HL-60 (cell line): Measurements from ENCODE around the gene SNW1.
A peak's percentile ranks its signal among the peaks of the same experiment; 100 is the strongest.

Experiments
- DNase-seq, 2 experiments: peaks; one replicate each; pipeline ENCODE4 v3.0.0-alpha.2; 2010 to 2020; ENCODE audit warnings: low read depth in 1 of 2, low spot score in 1 of 2
- H3K27ac ChIP-seq: fragments of 250-450 bp; sonication (Bioruptor Pico); replicated peaks from 2 replicates; pipeline ENCODE4 v1.5.1; 2020; ENCODE audit warnings: mild to moderate bottlenecking, moderate library complexity
- H3K27me3 ChIP-seq: fragments of 250-450 bp; sonication (Bioruptor Pico); 2 replicates; pipeline ENCODE4 v1.5.1; 2021; ENCODE audit warnings: mild to moderate bottlenecking, moderate library complexity; ENCODE audit not compliant: insufficient read depth, poor library complexity, severe bottlenecking
- H3K4me3 ChIP-seq: replicated peaks from 2 replicates; pipeline ENCODE4 v1.5.1; 2011; ENCODE audit warnings: mild to moderate bottlenecking, control low read depth, low read length; ENCODE audit not compliant: insufficient read depth
- GABPA ChIP-seq: IDR thresholded peaks from 2 replicates; pipeline ENCODE4 v1.6.1; 2012; ENCODE audit warnings: low read depth
- POLR2AphosphoS5 ChIP-seq: IDR thresholded peaks from 2 replicates; pipeline ENCODE4 v1.6.1; 2012; ENCODE audit warnings: low read depth
- SPI1 ChIP-seq: IDR thresholded peaks from 2 replicates; pipeline ENCODE4 v1.6.1; 2012; ENCODE audit warnings: low read depth, mild to moderate bottlenecking, borderline replicate concordance
- TF ChIP-seq, protein P1 (sequence below): IDR thresholded peaks from one replicate; pipeline ENCODE4 v1.5.1; 2011; ENCODE audit warnings: low read length, control low read depth, inconsistent platforms; ENCODE audit not compliant: insufficient read depth
- TF ChIP-seq, protein P2 (sequence below): IDR thresholded peaks from 2 replicates; pipeline ENCODE4 v1.6.1; 2012; ENCODE audit warnings: low read depth; ENCODE audit not compliant: insufficient replicate concordance

The SNW1 gene

DNA sequence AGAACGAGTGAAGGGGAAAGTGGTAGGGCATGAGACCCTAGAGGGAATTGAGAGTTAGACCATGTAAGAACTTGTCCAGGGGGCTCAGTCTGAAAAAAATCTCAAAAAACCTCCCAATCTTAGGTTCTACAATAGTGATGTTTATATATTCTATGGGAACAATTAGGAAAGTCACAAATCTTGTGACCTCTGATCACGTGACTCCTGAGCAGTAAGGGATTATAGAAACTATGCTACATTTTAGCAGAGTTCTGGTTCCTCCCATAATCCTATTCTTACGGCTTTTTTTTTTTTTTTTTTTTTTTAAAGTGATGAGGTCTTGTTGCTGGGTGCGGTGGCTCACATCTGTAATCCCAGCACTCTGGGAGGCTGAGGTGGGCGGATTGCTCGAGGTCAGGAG lies 44.8 kb upstream of the SNW1 start:
- TF ChIP-seq, protein P1, sequence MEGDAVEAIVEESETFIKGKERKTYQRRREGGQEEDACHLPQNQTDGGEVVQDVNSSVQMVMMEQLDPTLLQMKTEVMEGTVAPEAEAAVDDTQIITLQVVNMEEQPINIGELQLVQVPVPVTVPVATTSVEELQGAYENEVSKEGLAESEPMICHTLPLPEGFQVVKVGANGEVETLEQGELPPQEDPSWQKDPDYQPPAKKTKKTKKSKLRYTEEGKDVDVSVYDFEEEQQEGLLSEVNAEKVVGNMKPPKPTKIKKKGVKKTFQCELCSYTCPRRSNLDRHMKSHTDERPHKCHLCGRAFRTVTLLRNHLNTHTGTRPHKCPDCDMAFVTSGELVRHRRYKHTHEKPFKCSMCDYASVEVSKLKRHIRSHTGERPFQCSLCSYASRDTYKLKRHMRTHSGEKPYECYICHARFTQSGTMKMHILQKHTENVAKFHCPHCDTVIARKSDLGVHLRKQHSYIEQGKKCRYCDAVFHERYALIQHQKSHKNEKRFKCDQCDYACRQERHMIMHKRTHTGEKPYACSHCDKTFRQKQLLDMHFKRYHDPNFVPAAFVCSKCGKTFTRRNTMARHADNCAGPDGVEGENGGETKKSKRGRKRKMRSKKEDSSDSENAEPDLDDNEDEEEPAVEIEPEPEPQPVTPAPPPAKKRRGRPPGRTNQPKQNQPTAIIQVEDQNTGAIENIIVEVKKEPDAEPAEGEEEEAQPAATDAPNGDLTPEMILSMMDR, result no peak
- TF ChIP-seq SPI1, result no peak
- TF ChIP-seq GABPA, result no peak
- no peak for TF ChIP-seq POLR2AphosphoS5
- TF ChIP-seq, protein P2, sequence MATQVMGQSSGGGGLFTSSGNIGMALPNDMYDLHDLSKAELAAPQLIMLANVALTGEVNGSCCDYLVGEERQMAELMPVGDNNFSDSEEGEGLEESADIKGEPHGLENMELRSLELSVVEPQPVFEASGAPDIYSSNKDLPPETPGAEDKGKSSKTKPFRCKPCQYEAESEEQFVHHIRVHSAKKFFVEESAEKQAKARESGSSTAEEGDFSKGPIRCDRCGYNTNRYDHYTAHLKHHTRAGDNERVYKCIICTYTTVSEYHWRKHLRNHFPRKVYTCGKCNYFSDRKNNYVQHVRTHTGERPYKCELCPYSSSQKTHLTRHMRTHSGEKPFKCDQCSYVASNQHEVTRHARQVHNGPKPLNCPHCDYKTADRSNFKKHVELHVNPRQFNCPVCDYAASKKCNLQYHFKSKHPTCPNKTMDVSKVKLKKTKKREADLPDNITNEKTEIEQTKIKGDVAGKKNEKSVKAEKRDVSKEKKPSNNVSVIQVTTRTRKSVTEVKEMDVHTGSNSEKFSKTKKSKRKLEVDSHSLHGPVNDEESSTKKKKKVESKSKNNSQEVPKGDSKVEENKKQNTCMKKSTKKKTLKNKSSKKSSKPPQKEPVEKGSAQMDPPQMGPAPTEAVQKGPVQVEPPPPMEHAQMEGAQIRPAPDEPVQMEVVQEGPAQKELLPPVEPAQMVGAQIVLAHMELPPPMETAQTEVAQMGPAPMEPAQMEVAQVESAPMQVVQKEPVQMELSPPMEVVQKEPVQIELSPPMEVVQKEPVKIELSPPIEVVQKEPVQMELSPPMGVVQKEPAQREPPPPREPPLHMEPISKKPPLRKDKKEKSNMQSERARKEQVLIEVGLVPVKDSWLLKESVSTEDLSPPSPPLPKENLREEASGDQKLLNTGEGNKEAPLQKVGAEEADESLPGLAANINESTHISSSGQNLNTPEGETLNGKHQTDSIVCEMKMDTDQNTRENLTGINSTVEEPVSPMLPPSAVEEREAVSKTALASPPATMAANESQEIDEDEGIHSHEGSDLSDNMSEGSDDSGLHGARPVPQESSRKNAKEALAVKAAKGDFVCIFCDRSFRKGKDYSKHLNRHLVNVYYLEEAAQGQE, result no peak
- no peak for DNase-seq
- Histone ChIP-seq H3K4me3 (no peak overlapping the region), H3K27me3 (no peaks in the 10 kb centered on the region), H3K27ac (no peak overlapping the region)

DNA sequence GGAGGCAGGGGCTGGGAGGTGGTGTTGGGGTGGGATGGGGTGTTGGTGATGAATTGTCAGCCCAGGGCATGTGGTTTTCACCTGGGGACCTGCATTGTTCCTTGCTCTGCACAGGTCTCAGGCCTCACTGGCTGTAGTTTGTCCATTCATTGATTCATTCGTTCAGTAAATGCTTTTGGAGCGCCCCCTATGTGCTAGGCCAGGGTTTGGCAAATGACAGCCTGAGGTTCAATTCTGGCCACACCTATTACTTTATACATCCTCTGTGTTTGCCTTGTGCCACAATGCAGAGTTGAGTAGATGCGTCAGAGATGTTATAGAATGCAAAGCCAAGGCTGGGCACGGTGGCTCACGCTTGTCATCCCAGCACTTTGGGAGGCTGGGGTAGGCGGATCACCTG lies 43.6 kb upstream of the SNW1 start:
- Histone ChIP-seq H3K4me3 (no peak overlapping the region), H3K27ac (no peak overlapping the region), H3K27me3 (no peaks in the 10 kb centered on the region)
- peak in 1 of 2 experiments; percentile 9 for DNase-seq
- TF ChIP-seq SPI1, result no peak
- TF ChIP-seq, protein P1, result no peak
- no peak for TF ChIP-seq POLR2AphosphoS5
- TF ChIP-seq, protein P2, result no peak
- TF ChIP-seq GABPA, result no peak

DNA sequence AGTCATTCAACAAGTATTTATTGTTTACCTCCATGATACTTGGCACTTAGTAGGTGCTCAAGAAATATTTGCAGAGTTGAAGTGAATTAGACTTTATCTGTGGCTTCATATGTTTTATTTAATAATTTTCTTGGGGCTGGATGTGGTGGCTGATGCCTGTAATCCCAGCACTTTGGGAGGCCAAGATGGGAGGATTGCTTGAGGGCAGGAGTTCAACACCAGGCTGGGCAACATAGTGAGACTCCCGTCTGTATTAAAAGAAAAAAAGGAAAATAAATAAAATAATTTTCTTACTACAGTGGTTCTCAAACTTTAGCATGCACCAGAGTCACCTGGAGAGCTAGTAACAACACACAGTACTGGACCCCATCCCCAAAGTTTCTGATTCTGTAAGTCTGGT lies 39.9 kb upstream of the SNW1 start:
- H3K4me3 ChIP-seq, result peak overlapping the region; percentile 59
- H3K27me3 ChIP-seq, result no peaks in the 10 kb centered on the region
- DNase-seq, result no peak
- TF ChIP-seq, protein P2, result no peak
- TF ChIP-seq, protein P1, result no peak
- TF ChIP-seq POLR2AphosphoS5 (no peak), SPI1 (no peak), GABPA (no peak)
- H3K27ac ChIP-seq, result peak overlapping the region; percentile 66
